HG03378 (cell line): ENCODE measurements around the gene PSMB10.
"Not testable (repeated sequence)": the region's sequence is repeated elsewhere in the genome, so short reads cannot be mapped to it uniquely, and the experiment has no call there.

Experiments used
- ATAC-seq: cut with Tn5 transposase; IDR thresholded peaks from one replicate; pipeline ENCODE4 v1.9.1; 2021; ENCODE audit warnings: mild to moderate bottlenecking, moderate library complexity; ENCODE audit not compliant: unreplicated experiment

PSMB10 gene

GRCh38 chr16:67928147-67928546, 8.5 kb downstream of the PSMB10 start:
- ATAC-seq: no peak

- ATAC-seq: no peak
Observed at GRCh38 chr16:67927131-67927941, 9.3 kb downstream of the PSMB10 start.

- ATAC-seq: no peak
Observed at GRCh38 chr16:67926181-67926750, 10.4 kb downstream of the PSMB10 start.

- no peak for ATAC-seq
Observed at GRCh38 chr16:67924140-67924906, 12.3 kb downstream of the PSMB10 start.

GRCh38 chr16:67923414-67924116, 13.1 kb downstream of the PSMB10 start:
- no peak for ATAC-seq

GRCh38 chr16:67922740-67923139, 13.9 kb downstream of the PSMB10 start:
- no peak for ATAC-seq

GRCh38 chr16:67922221-67922620, 14.4 kb downstream of the PSMB10 start:
- no peak for ATAC-seq

GRCh38 chr16:67919622-67920221, 16.9 kb downstream of the PSMB10 start:
- ATAC-seq: no peak

GRCh38 chr16:67917852-67918236, 18.8 kb downstream of the PSMB10 start:
- no peak for ATAC-seq

- ATAC-seq: no peak
Observed at GRCh38 chr16:67917140-67917851, 19.4 kb downstream of the PSMB10 start.

GRCh38 chr16:67915831-67916723, 20.6 kb downstream of the PSMB10 start:
- no peak for ATAC-seq

- ATAC-seq: not testable (repeated sequence)
Observed at GRCh38 chr16:67915496-67915769, 21.2 kb downstream of the PSMB10 start.

GRCh38 chr16:67914758-67915495, 21.7 kb downstream of the PSMB10 start:
- no peak for ATAC-seq

GRCh38 chr16:67910158-67910557, 26.5 kb downstream of the PSMB10 start:
- ATAC-seq: no peak

GRCh38 chr16:67909056-67909742, 27.5 kb downstream of the PSMB10 start:
- ATAC-seq: no peak

GRCh38 chr16:67907397-67908180, 29.1 kb downstream of the PSMB10 start:
- no peak for ATAC-seq

- ATAC-seq: no peak
Observed at GRCh38 chr16:67902831-67903230, 33.8 kb downstream of the PSMB10 start.
